Body of pancreas (tissue), 4 donors: ENCODE results near the gene SLC25A29. TPM values are rescaled to one million over a fixed set of nuclear protein-coding genes. Genes with fewer than 3 reads are reported as not detected.
"Not testable (repeated sequence)": the region's sequence is repeated elsewhere in the genome, so short reads cannot be mapped to it uniquely, and the experiment has no call there.

ENCODE experiments used
- ATAC-seq: fragments of 150-250 bp; one replicate; pipeline ENCODE4 v1.9.1; 2016
- DNase-seq, 4 donors: peaks; one replicate each; pipeline ENCODE4 v3.0.0-alpha.2; 2019
- H3K27ac ChIP-seq, 4 donors: fragments of 200-600 bp; sonication (generic); 1 replicate in 3 of 4; 2 replicates in 1 of 4; pipeline versions ENCODE4 v1.5.1 to v1.6.1; 2016 to 2019; ENCODE audit warnings: mild to moderate bottlenecking in 1 of 4, mixed read lengths in 1 of 4, moderate library complexity in 1 of 4
- H3K27me3 ChIP-seq, 2 donors: fragments of 200-600 bp; sonication (generic); one replicate each; pipeline ENCODE4 v1.6.0; 2016; ENCODE audit warnings: mild to moderate bottlenecking in 1 of 2
- H3K36me3 ChIP-seq, 2 donors: fragments of 200-600 bp; sonication (generic); replicated peaks in 1 of 2; 2 replicates each; pipeline ENCODE4 v1.5.1; 2016; ENCODE audit warnings: low read depth in 2 of 2; ENCODE audit not compliant: insufficient read depth in 1 of 2
- H3K4me1 ChIP-seq: fragments of 200-600 bp; sonication (generic); one replicate; pipeline ENCODE4 v1.6.0; 2016
- H3K4me3 ChIP-seq, 2 donors: fragments of 200-600 bp; sonication (generic); 1 replicate in 1 of 2; 2 replicates in 1 of 2; pipeline ENCODE4 v1.5.1; 2016 to 2019
- H3K9me3 ChIP-seq, 3 donors: fragments of 200-600 bp; sonication (generic); 1 replicate in 2 of 3; 2 replicates in 1 of 3; pipeline ENCODE4 v1.5.1; 2016
- POLR2A ChIP-seq, 3 donors: fragments of 450-650 bp; IDR thresholded peaks; one replicate each; pipeline ENCODE4 v1.6.1; 2016; ENCODE audit warnings: antibody characterized with exemption in 3 of 3, mild to moderate bottlenecking in 2 of 3
- WGBS, 2 donors: methylation state at CpG; one replicate each; pipeline ENCODE4 v1.1.5; 2017; 5-methylcytosine and 5-hydroxymethylcytosine counted together
- intact Hi-C: fragments of 100-400 bp; cut with DNase I; formaldehyde crosslinking; loops from one replicate; pipeline ENCODE4 v1.15.1; 2023
- total RNA-seq, 2 donors: library from RNA; depleted of rRNA; stranded (reverse); fragments of >200 nt; gene quantifications; one replicate each; pipeline ENCODE4 v1.1.0, GENCODE V29; 2016
- TF ChIP-seq, protein P1 (sequence below), 7 experiments: fragments of 450-650 bp in 4 of 7; fragments of 200-600 bp in 3 of 7; sonication (generic) in 3 of 7; IDR thresholded peaks; one replicate each; pipeline ENCODE4 v1.5.1; 2016 to 2019; ENCODE audit warnings: antibody characterized with exemption in 7 of 7

The SLC25A29 gene
- total RNA-seq, 2 donors from 2014 or later: 25.2 to 63.9 TPM

DNA sequence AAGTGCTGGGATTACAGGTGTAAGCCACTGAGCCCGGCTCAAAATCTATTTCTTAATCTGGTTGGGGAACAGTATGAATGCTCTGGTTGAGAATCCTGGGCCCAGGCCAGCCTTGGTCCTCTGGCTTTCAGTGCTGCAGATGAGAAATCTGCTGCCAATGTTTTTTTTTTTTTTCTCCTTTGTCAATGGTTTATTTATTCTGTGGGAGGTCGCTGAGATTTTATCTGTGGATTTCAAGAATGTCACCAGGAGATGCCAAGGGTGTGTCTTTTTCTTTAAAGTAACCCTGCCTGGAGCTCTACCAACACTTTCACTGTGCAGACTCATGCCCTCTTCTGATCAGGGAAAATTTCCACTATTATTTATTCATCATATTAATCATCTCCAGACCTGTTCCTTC lies 3.6 kb downstream of the SLC25A29 start:
- Histone ChIP-seq H3K27me3 (no peaks in the 10 kb centered on the region), H3K4me1 (peaks cover 48% of the 10 kb centered on the region), H3K27ac (peak overlapping the region in 1 of 4 donors; percentile 34), H3K9me3 (no peaks in the 10 kb centered on the region), H3K36me3 (no peaks in the 10 kb centered on the region), H3K4me3 (no peak overlapping the region)
- no peak for ATAC-seq
- no peak for TF ChIP-seq POLR2A (IDR thresholded peaks at IDR 0.05)
- TF ChIP-seq, protein P1, sequence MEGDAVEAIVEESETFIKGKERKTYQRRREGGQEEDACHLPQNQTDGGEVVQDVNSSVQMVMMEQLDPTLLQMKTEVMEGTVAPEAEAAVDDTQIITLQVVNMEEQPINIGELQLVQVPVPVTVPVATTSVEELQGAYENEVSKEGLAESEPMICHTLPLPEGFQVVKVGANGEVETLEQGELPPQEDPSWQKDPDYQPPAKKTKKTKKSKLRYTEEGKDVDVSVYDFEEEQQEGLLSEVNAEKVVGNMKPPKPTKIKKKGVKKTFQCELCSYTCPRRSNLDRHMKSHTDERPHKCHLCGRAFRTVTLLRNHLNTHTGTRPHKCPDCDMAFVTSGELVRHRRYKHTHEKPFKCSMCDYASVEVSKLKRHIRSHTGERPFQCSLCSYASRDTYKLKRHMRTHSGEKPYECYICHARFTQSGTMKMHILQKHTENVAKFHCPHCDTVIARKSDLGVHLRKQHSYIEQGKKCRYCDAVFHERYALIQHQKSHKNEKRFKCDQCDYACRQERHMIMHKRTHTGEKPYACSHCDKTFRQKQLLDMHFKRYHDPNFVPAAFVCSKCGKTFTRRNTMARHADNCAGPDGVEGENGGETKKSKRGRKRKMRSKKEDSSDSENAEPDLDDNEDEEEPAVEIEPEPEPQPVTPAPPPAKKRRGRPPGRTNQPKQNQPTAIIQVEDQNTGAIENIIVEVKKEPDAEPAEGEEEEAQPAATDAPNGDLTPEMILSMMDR (IDR thresholded peaks at IDR 0.05): no peak
- intact Hi-C loops: no loop called here
- WGBS, 2 donors: 18 to 27% methylated on average over 2 of the region's 2 CpGs
- no peak for DNase-seq

DNA sequence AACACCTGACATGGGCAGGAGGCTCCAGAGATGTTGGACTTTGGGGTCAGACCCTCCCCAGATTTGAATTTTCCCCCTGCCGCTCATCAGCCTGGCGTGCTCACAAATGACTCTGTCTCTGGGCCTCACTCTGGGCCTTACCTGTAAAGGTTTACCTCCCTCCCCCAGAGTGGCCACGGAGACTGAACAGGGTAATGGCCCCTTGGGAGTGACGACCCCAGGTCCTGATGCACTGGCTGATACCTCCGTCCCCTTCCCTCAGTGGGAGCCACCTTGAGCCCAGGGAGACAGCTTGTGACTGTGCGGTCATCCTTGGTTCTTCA lies 7.0 kb downstream of the SLC25A29 start:
- TF ChIP-seq POLR2A (IDR thresholded peaks at IDR 0.05): no peak
- TF ChIP-seq, protein P1 (IDR thresholded peaks at IDR 0.05): no peak
- Histone ChIP-seq H3K9me3 (no peaks in the 10 kb centered on the region), H3K4me1 (peaks cover 38% of the 10 kb centered on the region), H3K27ac (no peak overlapping the region), H3K27me3 (no peaks in the 10 kb centered on the region), H3K36me3 (no peaks in the 10 kb centered on the region), H3K4me3 (no peak overlapping the region)
- WGBS, 2 donors: 80 to 94% methylated on average over 3 to 6 of the region's 6 CpGs
- DNase-seq: no peak
- intact Hi-C loops: no loop called here
- no peak for ATAC-seq

DNA sequence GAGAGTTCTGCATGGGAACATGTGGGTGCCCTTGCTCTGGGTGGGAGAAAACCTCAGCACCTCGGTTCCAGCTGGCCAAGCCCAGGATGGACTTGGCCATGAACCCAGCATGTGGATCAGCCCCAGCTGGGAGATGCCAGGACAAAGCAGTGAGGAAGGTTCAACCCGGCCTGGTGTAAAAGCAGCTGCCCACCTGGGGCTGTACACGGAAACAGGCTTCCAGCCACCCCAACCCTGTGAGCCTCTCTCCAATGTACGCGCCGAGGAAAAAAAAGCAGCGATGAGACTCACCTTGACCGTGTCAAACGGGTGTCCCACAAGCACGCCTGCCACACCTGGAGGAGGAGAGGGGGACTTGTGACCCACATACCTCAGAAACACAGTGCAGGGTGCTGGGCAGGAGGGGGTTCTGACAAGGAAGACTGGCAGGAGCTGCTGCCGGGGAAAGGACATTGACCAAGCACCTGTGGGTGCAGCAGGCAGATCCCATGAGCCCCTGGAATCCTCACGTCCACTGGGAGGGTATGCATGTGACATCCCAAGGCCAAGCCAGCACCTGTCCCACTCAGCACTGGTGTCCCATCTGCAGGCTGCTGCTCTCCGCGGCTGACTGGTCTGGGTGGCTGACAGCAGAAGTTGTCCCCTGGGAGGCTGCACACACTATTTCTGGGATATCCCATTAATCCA lies 7.5 kb downstream of the SLC25A29 start:
- ATAC-seq (no peak), DNase-seq (no peak)
- TF ChIP-seq, protein P1 (IDR thresholded peaks at IDR 0.05): no peak
- no peak for TF ChIP-seq POLR2A (IDR thresholded peaks at IDR 0.05)
- Histone ChIP-seq H3K27me3 (no peaks in the 10 kb centered on the region), H3K27ac (no peak overlapping the region), H3K4me1 (peaks cover 39% of the 10 kb centered on the region), H3K4me3 (no peak overlapping the region), H3K36me3 (no peaks in the 10 kb centered on the region), H3K9me3 (no peaks in the 10 kb centered on the region)
- 66 to 88% methylated on average over 12 to 14 of the region's 14 CpGs for WGBS, 2 donors
- intact Hi-C loops: no loop called here

DNA sequence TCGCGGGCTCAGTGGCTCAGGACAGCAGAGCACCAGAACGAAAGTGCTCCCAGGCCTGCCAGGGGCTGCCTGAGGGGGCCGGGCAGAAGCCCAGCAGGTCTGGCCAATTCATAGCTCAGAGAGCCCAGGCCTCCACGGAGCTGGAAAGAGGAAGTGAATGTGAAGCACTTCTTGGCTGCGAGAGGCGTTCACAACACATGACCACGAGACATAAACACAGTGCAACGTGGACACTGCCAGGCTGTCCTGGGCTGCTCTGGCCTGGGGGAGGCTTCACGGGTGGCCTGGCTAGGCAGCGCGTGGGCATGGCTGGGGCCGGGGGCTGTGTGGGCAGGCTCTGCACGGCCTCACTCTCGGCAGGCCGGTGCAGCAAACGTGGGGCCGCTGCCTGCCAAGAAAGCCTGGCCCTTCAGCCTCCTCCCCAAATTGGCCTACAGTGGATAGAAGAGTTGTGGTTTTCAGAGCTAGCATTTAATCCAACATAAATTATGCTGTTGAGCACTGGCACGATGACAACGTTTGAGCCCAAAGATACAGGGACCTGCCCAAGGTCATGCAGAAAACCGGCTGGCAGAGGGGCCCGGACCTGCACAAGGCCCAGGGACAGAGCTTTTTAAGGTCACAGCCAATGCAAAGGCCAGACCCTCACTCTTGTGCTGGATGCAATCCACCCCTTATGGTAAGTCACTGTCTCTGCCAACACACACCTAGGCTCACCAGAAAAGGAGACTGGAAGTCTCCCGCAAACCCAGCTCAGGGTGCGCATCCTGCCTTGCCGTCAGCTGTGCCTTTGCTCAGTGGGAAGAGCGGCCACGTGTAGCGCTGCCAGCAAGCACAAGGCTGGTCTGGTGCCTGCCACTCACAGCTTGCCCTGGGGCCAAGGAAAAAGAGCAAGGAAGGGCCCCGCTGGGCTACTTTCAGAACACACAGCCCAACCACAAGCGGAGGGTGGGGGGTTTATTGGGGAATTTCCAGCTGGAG lies 8.6 kb downstream of the SLC25A29 start:
- 32 to 57% methylated on average over 11 to 30 of the region's 30 CpGs for WGBS, 2 donors
- Histone ChIP-seq H3K4me1 (peaks cover 31% of the 10 kb centered on the region), H3K36me3 (no peaks in the 10 kb centered on the region), H3K4me3 (no peak overlapping the region), H3K27me3 (no peaks in the 10 kb centered on the region), H3K9me3 (no peaks in the 10 kb centered on the region), H3K27ac (peak overlapping the region; percentile 30 to 66 (median 56))
- ATAC-seq (peak; percentile 75), DNase-seq (peak; percentile 42 to 80 (median 70))
- TF ChIP-seq, protein P1 (IDR thresholded peaks at IDR 0.05): no peak
- no peak for TF ChIP-seq POLR2A (IDR thresholded peaks at IDR 0.05)
- intact Hi-C loops: no loop called here

DNA sequence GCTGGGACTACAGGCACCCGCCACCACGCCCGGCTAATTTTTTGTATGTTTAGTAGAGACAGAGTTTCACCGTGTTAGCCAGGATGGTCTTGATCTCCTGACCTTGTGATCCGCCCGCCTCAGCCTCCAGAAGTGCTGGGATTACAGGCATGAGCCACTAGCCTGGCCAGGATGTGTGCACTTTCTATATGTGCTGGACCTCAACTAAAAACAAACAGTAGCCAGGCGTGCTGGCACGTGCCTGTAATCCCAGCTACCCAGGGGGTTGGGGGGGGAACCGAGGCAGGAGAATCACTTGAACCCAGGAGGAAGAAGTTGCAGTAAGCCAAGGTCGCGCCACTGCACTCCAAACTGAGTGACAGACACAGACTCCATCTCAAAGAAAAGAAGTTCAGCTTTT lies 9.5 kb downstream of the SLC25A29 start:
- H3K27ac ChIP-seq: peak overlapping the region; percentile 30 to 66 (median 56)
- DNase-seq, intact Hi-C loops, H3K36me3 ChIP-seq, ATAC-seq, H3K4me3 ChIP-seq, H3K27me3 ChIP-seq, H3K9me3 ChIP-seq: not testable (repeated sequence)
- WGBS, 2 donors: 79 to 87% methylated on average over 8 to 9 of the region's 11 CpGs
- H3K4me1 ChIP-seq: peaks cover 27% of the 10 kb centered on the region
